WTC11 (cell line): Measurements from ENCODE around the gene ATAD3C. TPM values are rescaled to one million over a fixed set of nuclear protein-coding genes. Genes with fewer than 3 reads are reported as not detected.

ENCODE experiments used
- ATAC-seq: fragments of 200-7000 bp; cut with Tn5 transposase; 2 replicates; pipeline ENCODE4 v1.10.0; 2021; ENCODE audit warnings: mild to moderate bottlenecking, moderate library complexity
- CTCF ChIA-PET: fragments of 300-600 bp; sonication (Branson Sonifier 250); formaldehyde crosslinking; loops from one replicate; lab custom pipeline; 2021; ENCODE audit warnings: antibody characterized with exemption; lab: Charles Lee
- POLR2A ChIA-PET: fragments of 350-600 bp; sonication (Branson Sonifier 250); formaldehyde crosslinking; loops from one replicate; lab custom pipeline; 2021; ENCODE audit warnings: antibody characterized with exemption; lab: Charles Lee
- DNase-seq: peaks from one replicate; pipeline ENCODE4 v3.0.0; 2021; ENCODE audit warnings: low spot score
- H3K27ac Mint-ChIP-seq: 2 replicates; pipeline ENCODE4 v1.8.0; 2021; ENCODE audit warnings: mixed read lengths
- H3K27me3 Mint-ChIP-seq: 2 replicates; pipeline ENCODE4 v1.8.0; 2021; ENCODE audit warnings: low read depth, mild to moderate bottlenecking, moderate library complexity, mixed read lengths
- H3K36me3 Mint-ChIP-seq: 2 replicates; pipeline ENCODE4 v1.8.0; 2021; ENCODE audit warnings: mixed read lengths
- H3K4me1 Mint-ChIP-seq: 2 replicates; pipeline ENCODE4 v1.8.0; 2022; ENCODE audit warnings: mixed read lengths
- H3K4me3 Mint-ChIP-seq: 2 replicates; pipeline ENCODE4 v1.8.0; 2021; ENCODE audit warnings: mild to moderate bottlenecking, moderate library complexity, mixed read lengths
- H3K9me3 Mint-ChIP-seq: 2 replicates; pipeline ENCODE4 v1.8.0; 2021; ENCODE audit warnings: mixed read lengths
- AFF4 ChIP-seq: sonication (generic); formaldehyde crosslinking; IDR thresholded peaks from 2 replicates; pipeline ENCODE4 v1.8.1; 2023; ENCODE audit warnings: mild to moderate bottlenecking, missing genetic modification reagents, borderline replicate concordance
- CTCF ChIP-seq: fragments of 200-600 bp; IDR thresholded peaks from 2 replicates; pipeline ENCODE4 v1.8.0; 2022; ENCODE audit warnings: antibody characterized with exemption
- ELF4 ChIP-seq: sonication (generic); formaldehyde crosslinking; IDR thresholded peaks from 2 replicates; pipeline ENCODE4 v1.8.1; 2022; ENCODE audit warnings: low read depth, mild to moderate bottlenecking, moderate library complexity, missing genetic modification reagents
- FOXP1 ChIP-seq: sonication (generic); formaldehyde crosslinking; IDR thresholded peaks from 2 replicates; pipeline ENCODE4 v1.8.0; 2022; ENCODE audit warnings: missing genetic modification reagents, mild to moderate bottlenecking, moderate library complexity, borderline replicate concordance
- GTF2I ChIP-seq: fragments of 250-450 bp; sonication (Bioruptor Pico); conservative IDR thresholded peaks from 2 replicates; pipeline ENCODE4 v1.4.0; 2021; ENCODE audit warnings: mild to moderate bottlenecking
- IRF2 ChIP-seq: sonication (generic); formaldehyde crosslinking; IDR thresholded peaks from 2 replicates; pipeline ENCODE4 v1.8.0; 2022; ENCODE audit warnings: low read depth, missing genetic modification reagents, borderline replicate concordance
- JUN ChIP-seq: sonication (generic); formaldehyde crosslinking; IDR thresholded peaks from 2 replicates; pipeline ENCODE4 v1.8.0; 2023; ENCODE audit warnings: mild to moderate bottlenecking, missing genetic modification reagents
- MYBL2 ChIP-seq: sonication (generic); formaldehyde crosslinking; IDR thresholded peaks from 2 replicates; pipeline ENCODE4 v1.8.1; 2023; ENCODE audit warnings: mild to moderate bottlenecking, moderate library complexity, missing genetic modification reagents
- RELA ChIP-seq: sonication (generic); formaldehyde crosslinking; IDR thresholded peaks from 2 replicates; pipeline ENCODE4 v1.8.1; 2022; ENCODE audit warnings: missing genetic modification reagents, mild to moderate bottlenecking, borderline replicate concordance
- TCF7 ChIP-seq: sonication (generic); formaldehyde crosslinking; IDR thresholded peaks from 2 replicates; pipeline ENCODE4 v1.8.0; 2022; ENCODE audit warnings: mild to moderate bottlenecking, low read depth, missing genetic modification reagents, moderate library complexity
- ZBTB21 ChIP-seq: sonication (generic); formaldehyde crosslinking; IDR thresholded peaks from 2 replicates; pipeline ENCODE4 v1.8.1; 2023; ENCODE audit warnings: mild to moderate bottlenecking, missing genetic modification reagents, borderline replicate concordance
- ZNF138 ChIP-seq: sonication (generic); formaldehyde crosslinking; conservative IDR thresholded peaks from 2 replicates; pipeline ENCODE4 v1.8.1; 2022; ENCODE audit warnings: mild to moderate bottlenecking, moderate library complexity, missing genetic modification reagents
- ZNF317 ChIP-seq: sonication (generic); formaldehyde crosslinking; IDR thresholded peaks from 2 replicates; pipeline ENCODE4 v1.8.1; 2023; ENCODE audit warnings: low read depth, mild to moderate bottlenecking, moderate library complexity, missing genetic modification reagents, borderline replicate concordance
- ZNF423 ChIP-seq: fragments of 250-450 bp; sonication (Bioruptor Pico); IDR thresholded peaks from 2 replicates; pipeline ENCODE4 v2.1.2; 2022; ENCODE audit warnings: mild to moderate bottlenecking, moderate library complexity
- ZSCAN18 ChIP-seq: fragments of 250-450 bp; sonication (Bioruptor Pico); IDR thresholded peaks from 2 replicates; pipeline ENCODE4 v2.1.2; 2022; ENCODE audit warnings: mild to moderate bottlenecking, moderate library complexity
- total RNA-seq: library from RNA; stranded (reverse); gene quantifications from 3 replicates; pipeline ENCODE4 v1.2.3, GENCODE V29; 2021
- TF ChIP-seq, protein P1 (sequence below): sonication (generic); formaldehyde crosslinking; IDR thresholded peaks from 2 replicates; pipeline ENCODE4 v1.8.1; 2022; ENCODE audit warnings: mild to moderate bottlenecking, missing genetic modification reagents, moderate library complexity, borderline replicate concordance
- TF ChIP-seq, protein P2 (sequence below): sonication (generic); formaldehyde crosslinking; IDR thresholded peaks from 2 replicates; pipeline ENCODE4 v1.8.1; 2022; ENCODE audit warnings: mild to moderate bottlenecking, moderate library complexity, missing genetic modification reagents
- TF ChIP-seq, protein P3 (sequence below): sonication (generic); formaldehyde crosslinking; IDR thresholded peaks from 2 replicates; pipeline ENCODE4 v1.8.1; 2023; ENCODE audit warnings: mild to moderate bottlenecking, missing genetic modification reagents
- TF ChIP-seq, protein P4 (sequence below): fragments of 250-450 bp; sonication (Bioruptor Pico); IDR thresholded peaks from 2 replicates; pipeline ENCODE4 v1.8.0; 2021; ENCODE audit warnings: mild to moderate bottlenecking
- TF ChIP-seq, protein P5 (sequence below): sonication (generic); formaldehyde crosslinking; IDR thresholded peaks from 2 replicates; pipeline ENCODE4 v1.8.1; 2022; ENCODE audit warnings: low read depth, mild to moderate bottlenecking, moderate library complexity, missing genetic modification reagents, borderline replicate concordance

ATAD3C gene
- total RNA-seq, 1 experiment from 2014 or later, result 0.61 TPM

DNA sequence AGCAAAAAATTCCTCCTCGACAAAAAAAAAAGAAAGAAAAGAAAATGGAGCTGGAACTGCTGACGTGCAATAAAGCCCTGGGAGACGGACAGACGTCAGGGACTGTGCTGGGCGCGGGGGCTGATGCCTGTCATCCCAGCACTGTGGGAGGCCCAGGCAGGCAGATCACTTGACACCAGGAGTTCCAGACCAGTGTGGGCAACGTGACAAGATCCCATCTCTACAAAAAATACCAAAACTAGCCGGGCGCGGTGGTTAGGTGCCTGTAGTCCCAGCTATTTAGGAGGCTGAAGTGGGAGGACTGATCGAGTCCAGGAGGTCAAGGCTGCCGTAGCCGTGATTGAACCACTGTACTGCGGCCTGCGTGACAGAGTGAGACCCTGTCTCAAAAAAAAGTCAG, 24.8 kb upstream of the ATAD3C start:
- Mint-ChIP-seq H3K4me3 (peak overlapping the region; percentile 6; the same call in 1 of the 2 replicates), H3K27ac (no peak overlapping the region), H3K27me3 (no peaks in the 10 kb centered on the region), H3K36me3 (no peaks in the 10 kb centered on the region), H3K4me1 (peaks cover 33% of the 10 kb centered on the region)
- ATAC-seq (no peak), DNase-seq (no peak)
- CTCF ChIA-PET, result interaction anchor here (0.7 kb wide), 1 partner anchor 79 kb away, joined by 3 read pairs; no protein-coding TSS in a partner anchor
- POLR2A ChIA-PET, result interaction anchor here (1.2 to 1.5 kb wide), 2 partner anchors 18 to 23 kb away, joined by 3 to 5 read pairs; no protein-coding TSS in a partner anchor
- TF ChIP-seq, protein P1, sequence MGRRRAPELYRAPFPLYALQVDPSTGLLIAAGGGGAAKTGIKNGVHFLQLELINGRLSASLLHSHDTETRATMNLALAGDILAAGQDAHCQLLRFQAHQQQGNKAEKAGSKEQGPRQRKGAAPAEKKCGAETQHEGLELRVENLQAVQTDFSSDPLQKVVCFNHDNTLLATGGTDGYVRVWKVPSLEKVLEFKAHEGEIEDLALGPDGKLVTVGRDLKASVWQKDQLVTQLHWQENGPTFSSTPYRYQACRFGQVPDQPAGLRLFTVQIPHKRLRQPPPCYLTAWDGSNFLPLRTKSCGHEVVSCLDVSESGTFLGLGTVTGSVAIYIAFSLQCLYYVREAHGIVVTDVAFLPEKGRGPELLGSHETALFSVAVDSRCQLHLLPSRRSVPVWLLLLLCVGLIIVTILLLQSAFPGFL, result no peak
- TF ChIP-seq, protein P2, sequence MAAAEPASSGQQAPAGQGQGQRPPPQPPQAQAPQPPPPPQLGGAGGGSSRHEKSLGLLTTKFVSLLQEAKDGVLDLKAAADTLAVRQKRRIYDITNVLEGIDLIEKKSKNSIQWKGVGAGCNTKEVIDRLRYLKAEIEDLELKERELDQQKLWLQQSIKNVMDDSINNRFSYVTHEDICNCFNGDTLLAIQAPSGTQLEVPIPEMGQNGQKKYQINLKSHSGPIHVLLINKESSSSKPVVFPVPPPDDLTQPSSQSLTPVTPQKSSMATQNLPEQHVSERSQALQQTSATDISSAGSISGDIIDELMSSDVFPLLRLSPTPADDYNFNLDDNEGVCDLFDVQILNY (CRISPR knock-in tag), result no peak
- TF ChIP-seq ZSCAN18 (CRISPR knock-in tag) (no peak), FOXP1 (CRISPR knock-in tag) (no peak), AFF4 (CRISPR knock-in tag) (no peak), MYBL2 (CRISPR knock-in tag) (no peak), ZNF317 (no peak), RELA (CRISPR knock-in tag) (no peak), ZNF138 (CRISPR knock-in tag) (no peak), GTF2I (CRISPR knock-in tag) (no peak), ZBTB21 (CRISPR knock-in tag) (no peak)
- TF ChIP-seq, protein P3, sequence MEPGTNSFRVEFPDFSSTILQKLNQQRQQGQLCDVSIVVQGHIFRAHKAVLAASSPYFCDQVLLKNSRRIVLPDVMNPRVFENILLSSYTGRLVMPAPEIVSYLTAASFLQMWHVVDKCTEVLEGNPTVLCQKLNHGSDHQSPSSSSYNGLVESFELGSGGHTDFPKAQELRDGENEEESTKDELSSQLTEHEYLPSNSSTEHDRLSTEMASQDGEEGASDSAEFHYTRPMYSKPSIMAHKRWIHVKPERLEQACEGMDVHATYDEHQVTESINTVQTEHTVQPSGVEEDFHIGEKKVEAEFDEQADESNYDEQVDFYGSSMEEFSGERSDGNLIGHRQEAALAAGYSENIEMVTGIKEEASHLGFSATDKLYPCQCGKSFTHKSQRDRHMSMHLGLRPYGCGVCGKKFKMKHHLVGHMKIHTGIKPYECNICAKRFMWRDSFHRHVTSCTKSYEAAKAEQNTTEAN (CRISPR knock-in tag), result no peak
- TF ChIP-seq, protein P4, sequence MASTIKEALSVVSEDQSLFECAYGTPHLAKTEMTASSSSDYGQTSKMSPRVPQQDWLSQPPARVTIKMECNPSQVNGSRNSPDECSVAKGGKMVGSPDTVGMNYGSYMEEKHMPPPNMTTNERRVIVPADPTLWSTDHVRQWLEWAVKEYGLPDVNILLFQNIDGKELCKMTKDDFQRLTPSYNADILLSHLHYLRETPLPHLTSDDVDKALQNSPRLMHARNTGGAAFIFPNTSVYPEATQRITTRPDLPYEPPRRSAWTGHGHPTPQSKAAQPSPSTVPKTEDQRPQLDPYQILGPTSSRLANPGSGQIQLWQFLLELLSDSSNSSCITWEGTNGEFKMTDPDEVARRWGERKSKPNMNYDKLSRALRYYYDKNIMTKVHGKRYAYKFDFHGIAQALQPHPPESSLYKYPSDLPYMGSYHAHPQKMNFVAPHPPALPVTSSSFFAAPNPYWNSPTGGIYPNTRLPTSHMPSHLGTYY (CRISPR knock-in tag), result no peak
- TF ChIP-seq, all 79 proteins: peak for 0
- H3K9me3 Mint-ChIP-seq, result no peaks in the 10 kb centered on the region

DNA sequence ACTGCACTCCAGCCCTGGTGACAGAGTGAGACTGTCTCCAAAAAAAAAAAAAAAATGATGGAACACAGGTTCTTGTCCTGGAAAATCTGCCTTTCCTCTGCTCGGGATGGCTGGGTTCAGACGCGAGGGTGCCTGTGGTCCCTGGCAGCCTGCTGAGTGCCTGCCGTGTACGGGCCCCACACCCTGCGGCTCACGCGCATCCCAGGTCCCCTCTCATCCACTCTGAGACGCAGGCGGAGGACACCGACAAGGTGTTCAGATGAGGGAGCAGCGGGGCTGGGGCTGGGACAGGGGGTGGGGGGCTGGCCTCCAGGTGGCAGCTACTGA, 24.1 kb upstream of the ATAD3C start:
- no peaks in the 10 kb centered on the region for H3K36me3 Mint-ChIP-seq
- ATAC-seq, result no peak
- ChIA-PET POLR2A (interaction anchor here (1.2 to 1.5 kb wide), 2 partner anchors 19 to 23 kb away, joined by 3 to 5 read pairs; no protein-coding TSS in a partner anchor), CTCF (interaction anchor here (1.1 to 1.8 kb wide), 3 partner anchors 23 to 361 kb away, joined by 3 to 7 read pairs (median 3); partner anchors contain the start of gene CCNL2)
- peak overlapping the region; percentile 74 for H3K27ac Mint-ChIP-seq
- H3K4me1 Mint-ChIP-seq, result peaks cover 38% of the 10 kb centered on the region
- H3K9me3 Mint-ChIP-seq, result no peaks in the 10 kb centered on the region
- no peaks in the 10 kb centered on the region for H3K27me3 Mint-ChIP-seq
- peak overlapping the region; percentile 10; the same call in 1 of the 2 replicates for H3K4me3 Mint-ChIP-seq
- no peak for DNase-seq
- TF ChIP-seq JUN (CRISPR knock-in tag) (no peak), CTCF (no peak), TCF7 (CRISPR knock-in tag) (no peak), ELF4 (CRISPR knock-in tag) (no peak), MYBL2 (CRISPR knock-in tag) (no peak), RELA (CRISPR knock-in tag) (no peak), ZNF423 (CRISPR knock-in tag) (no peak), IRF2 (CRISPR knock-in tag) (no peak)
- TF ChIP-seq, protein P5, sequence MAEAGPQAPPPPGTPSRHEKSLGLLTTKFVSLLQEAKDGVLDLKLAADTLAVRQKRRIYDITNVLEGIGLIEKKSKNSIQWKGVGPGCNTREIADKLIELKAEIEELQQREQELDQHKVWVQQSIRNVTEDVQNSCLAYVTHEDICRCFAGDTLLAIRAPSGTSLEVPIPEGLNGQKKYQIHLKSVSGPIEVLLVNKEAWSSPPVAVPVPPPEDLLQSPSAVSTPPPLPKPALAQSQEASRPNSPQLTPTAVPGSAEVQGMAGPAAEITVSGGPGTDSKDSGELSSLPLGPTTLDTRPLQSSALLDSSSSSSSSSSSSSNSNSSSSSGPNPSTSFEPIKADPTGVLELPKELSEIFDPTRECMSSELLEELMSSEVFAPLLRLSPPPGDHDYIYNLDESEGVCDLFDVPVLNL (CRISPR knock-in tag), result no peak
